Hepatic stellate cell (primary cell): Measurements from ENCODE around the gene PSMC1.
A peak's percentile ranks its signal among the peaks of the same experiment; 100 is the strongest.

Experiments
- DNase-seq: peaks from one replicate; pipeline ENCODE4 v3.0.0; 2011; ENCODE audit warnings: low spot score

The PSMC1 gene

DNA sequence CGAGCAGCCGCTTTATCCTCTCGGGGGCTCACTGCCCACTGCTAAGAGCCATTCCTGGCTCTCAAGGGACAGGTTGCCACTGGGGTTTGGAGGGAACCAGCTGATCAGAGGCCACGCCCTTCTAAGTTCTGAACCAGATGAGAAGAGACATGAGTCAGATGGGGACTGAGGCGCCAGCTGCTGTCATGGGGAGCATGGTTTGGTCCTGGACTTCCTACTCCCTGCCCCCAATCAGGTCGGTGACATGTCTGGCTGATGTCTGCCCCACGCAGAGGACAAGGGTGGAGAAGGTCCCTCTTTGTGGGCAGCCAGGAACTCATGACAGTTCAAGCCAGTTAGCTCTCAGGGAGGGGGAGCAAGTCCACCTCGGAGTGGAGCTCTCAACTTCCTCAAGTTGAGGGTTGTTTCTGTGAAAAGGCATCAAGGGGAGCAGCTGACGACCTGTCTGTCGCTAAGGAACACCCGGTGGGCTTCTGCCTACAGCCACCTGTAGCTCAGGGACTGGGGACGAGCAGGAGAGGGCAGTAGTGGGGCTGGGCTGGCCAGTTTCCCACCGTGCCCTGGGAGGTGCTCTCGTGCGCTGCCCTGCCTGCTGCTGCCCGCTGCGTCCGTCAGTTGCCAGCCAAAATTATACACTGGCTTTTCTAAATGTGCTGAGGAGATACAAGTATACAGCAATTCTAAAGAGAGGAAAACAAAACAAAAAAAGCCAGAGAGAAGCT lies 20.5 kb downstream of the PSMC1 start:
- DNase-seq, result peak; percentile 22

DNA sequence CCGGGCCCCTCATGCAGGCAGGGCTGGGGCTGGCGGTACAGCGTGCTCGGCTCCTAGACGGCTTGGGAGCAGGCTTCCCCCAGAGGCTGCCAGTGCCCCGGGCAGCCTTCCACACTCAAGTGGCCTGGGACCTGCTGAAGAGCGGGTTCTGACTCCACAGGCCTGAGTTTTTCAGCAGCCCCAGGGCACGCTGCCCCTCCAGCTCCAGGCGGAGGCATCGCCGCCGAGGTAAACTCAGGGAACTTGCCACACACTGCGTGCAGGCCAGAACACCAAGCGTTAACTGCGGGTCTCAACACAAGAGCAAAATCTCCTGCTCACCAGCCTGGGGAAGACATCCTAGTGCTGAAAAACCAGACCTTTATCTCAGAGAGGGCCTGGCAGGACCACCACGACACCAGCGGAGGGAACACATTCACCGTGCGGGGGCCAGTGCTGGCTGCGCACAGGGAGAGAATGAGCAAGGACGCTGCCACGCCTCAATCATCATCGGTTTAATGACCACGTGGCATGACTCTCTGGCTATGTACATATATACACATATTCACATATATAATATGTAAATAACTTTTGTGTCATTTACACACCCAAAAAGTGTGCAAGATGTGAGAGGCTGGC lies 21.3 kb downstream of the PSMC1 start:
- DNase-seq, result no peak

DNA sequence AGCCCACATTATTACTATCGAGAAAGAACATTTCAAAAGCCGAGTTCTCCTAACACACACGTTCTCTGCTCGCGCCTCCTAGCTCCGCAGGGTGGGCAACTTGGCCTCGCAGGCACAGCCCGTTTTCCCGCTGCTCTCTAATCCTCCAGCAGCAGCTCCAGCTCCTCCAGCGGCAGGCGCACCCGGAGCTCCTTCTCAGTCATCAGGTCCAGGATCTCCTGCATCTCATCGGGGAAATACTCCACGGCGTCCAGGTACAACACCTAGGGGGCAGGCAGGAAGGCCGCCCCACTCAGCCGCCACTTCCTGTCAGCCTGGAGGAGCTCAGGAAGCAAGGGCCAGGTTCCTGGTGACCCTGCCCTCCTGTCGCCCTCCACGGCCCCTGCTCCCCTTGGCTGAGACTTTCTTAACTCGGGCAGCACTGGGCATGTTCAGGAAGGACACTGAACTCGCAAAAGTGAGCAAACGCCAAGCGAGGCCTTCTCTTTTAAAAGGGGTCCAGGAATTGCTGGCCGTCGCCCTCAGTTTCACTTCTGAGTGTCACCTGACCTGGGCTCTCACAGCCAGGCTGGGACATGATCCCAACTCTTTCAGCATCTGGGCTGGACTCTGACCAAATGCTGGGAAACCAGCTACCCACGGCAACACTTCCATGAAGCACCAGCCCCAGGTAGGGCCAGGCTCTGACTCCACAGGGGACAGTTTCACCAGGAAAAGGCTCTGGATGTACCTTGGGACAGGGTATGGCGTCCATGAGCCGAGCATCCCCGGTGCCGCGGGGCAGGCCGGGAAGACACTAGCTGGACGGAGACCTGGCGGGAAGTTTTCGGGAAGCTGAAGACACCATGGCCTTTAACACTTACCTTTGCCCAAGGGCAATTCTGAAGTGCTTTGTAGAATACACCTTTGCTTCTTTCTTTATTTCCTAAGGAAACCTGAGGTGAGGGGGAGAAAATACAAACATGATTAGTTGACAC lies 22.1 kb downstream of the PSMC1 start:
- no peak for DNase-seq

DNA sequence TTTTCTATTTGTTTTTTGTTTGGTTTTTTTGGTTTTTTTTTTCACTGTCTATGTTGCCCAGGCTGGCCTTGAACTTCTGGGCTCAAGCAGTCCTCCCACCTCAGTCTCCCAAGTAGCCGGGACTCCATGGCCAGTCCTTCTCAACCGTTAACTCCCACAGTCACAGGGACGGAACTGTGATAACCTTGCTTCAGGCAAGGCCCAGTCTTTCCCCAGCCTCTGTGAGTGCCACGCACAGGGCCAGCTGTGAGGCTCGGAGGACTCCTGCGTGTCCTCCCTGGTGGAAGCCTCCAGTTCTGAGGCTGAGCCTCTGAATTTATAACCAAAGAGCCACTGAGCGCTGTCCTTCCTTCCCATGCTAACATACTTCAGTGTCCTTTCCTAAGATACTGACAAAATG lies 23.7 kb downstream of the PSMC1 start:
- no peak for DNase-seq

DNA sequence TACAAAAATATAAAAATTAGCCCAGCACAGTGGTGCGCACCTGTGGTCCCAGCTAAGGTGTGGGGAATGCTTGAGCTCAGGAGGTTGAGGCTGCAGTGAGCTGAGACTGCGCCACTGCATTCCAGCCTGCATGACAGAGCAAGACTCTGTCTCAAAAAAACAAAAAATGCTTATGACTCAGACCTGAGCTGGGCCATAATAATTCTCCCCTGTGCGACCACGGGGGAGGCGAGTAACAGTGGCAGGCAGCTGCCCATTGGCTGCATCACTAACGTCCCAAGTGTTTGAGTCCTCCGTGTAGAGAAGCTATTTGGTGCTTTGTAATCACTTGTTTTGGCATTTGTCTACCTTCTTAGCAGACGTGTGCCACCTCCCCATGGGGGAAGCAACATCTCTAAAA lies 24.9 kb downstream of the PSMC1 start:
- peak; percentile 84 for DNase-seq

DNA sequence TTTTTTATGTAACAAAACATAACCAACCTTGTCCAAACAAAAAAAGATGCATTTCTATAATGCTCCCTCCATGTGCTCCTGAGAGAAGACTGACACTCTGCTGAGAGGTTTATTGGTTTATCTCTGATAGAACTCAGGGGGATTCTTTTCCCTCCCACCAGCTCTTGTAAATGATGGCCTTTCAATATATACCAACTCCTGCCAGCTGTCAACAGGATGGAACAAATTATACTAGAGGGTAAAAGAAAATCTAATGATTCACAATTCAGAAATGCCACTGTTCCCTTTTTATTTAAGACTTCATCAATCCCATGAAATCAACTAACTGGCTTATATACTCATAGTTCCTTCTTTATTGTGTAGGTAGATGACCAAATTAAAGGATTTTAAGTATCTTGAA lies 25.4 kb downstream of the PSMC1 start:
- DNase-seq, result no peak

DNA sequence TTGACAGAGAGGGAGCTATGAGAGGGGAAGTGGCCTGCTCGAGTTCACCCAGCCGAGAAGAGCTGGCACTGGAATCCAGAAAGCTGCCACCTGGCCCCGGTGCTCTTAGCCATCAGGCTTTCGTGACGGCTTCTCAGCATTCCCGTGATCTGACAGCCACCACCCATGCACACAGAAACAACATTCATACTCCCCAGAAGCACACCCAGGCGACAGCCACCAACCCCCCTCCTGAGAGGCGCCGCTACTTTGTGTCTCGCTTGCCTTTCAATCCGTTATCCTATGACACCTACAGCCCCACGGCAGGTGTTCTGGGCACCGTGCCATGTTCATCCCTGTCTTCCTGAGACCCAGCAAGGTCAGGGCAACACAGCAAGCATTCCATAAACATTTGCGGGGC lies 31.4 kb downstream of the PSMC1 start:
- no peak for DNase-seq

DNA sequence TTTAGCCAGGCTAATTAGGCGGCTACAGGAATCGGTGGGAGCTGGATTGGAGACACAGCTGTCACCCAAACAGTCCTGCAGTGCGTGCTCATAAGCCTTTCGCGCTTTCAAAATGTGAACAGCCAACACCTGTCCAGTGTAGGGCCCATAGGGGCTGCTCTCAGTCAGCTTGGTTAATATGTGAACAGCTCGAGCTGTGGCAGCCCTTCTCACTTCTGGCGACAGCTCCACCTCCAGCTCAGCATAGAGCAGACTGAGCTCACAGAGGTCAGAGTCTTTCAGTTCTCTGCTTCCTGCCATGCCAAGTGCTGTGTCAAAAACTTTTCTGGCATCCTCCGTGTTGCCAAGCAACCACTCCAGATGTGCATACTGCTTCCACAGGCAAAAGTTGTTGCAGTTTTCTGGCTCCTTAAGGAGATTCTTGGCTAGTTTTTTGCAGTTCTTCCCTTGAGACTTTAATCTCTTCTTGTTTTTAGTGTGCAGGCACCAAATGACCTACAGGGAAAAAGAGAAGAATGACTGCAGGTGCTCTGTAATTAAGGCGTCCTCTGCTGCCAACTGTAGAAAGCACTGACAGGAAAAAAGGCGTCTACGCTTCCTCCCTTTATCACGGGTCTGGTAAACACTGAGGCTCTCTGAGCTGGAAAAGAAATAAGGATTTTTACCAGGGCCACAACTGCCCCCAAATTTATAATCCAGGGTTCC lies 32.5 kb downstream of the PSMC1 start:
- DNase-seq, result no peak

DNA sequence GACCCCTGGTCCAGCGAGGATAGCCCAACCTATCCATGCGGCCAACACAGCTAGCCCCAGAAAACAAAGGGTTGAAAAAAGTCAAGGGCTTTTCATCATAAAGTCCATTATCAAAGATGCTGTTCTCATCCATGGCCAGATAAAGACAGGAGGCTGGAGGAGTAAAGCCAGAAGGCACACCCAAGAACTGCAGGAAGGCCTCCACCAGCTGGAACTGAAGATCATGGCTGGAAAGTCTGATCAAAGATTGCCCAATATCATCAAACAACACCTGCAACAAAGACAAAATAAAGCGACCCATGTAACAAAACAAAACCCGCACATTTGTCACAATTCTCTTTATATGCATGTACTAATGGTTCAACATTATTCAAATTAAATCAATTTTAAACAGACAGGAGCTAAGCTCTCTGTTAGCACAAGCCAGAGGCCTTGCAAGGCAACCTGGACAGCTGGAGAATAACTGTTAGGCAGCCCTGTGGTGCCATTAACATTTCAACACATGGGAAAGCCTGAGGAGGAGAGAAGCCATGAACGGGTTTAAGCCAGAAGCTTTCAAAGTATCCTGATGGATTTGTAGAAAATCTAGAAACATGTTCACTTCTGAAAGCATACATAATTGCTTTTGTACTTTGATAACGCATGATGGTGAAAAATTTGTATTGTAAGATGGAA lies 34.1 kb downstream of the PSMC1 start:
- no peak for DNase-seq

DNA sequence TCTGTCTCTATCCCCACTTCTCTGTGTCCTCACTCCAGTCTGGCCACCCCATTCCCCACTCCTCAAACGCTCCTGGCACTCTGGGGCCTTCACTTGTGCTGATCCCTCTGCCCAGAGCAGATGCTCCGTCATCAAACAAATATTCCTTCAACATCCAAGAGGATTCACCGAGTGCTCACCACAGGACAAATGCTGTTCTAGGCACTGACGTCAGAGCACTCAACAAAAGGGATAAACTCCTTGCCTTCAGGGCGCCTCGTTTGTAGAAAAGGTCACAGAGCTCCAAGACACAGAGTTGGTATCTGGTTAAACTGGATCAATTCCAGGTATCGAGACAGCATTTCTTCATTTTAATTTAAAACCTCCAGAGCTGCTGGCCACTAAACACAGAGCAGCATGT lies 35.3 kb downstream of the PSMC1 start:
- DNase-seq, result no peak

DNA sequence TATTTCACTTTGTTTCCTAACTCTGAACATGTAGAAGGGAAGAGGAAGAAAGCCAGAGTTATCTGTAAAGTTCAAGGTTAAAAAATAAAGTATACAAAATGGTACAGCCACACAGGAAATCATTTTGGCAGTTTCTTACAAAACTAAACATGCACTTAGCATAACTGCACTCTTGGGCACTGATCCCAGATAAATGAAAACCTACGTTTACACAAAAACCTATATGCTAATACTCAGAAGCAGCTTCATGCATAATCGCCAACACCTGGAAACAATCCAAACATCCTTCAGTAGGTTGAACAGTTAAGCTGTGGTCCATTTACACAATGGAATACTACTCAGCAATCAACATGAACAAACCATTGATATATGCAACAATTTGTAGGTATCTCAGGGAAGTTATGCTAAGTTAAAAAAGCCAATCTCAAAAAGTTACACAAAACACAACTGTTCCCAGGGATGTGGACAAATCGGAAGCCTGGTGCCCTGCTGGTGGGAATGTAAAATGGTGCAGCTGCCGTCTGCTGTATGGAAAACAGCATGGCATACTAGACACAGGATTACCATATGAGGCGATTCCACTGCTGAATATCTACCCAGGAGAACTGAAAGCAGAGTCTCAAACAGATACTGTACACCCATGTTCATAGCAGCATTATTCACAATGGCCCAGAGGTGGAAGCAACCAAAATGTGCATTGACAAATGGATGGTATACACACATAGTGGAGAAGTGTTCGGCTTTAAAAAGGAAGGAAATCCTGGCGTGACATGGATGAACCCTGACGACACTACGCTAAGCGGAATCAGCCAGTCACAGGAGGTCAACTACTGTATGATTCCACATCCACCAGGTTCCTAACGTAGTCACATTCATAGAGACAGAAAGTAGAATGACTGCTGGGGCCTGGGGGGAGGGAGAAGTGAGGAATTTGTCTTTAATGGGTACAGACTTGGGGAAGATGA lies 37.7 kb downstream of the PSMC1 start:
- no peak for DNase-seq

DNA sequence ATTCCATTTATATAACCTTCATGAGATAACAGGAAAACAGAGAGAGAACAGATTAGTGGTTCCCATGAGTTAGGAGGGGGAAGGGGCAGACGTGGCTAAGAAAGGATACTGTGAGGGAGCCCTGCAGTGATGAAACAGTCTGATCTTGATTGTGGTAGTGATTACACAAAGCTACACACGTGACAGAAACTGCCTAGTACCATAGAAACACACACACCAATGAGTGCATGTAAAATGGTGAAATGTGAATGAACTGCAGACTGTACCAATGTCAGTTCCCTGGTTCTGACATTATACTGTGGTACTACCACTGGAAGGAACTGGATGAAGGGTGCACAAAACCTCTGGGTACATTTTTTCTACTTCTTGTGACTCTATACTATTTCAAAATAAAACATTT lies 38.5 kb downstream of the PSMC1 start:
- no peak for DNase-seq

DNA sequence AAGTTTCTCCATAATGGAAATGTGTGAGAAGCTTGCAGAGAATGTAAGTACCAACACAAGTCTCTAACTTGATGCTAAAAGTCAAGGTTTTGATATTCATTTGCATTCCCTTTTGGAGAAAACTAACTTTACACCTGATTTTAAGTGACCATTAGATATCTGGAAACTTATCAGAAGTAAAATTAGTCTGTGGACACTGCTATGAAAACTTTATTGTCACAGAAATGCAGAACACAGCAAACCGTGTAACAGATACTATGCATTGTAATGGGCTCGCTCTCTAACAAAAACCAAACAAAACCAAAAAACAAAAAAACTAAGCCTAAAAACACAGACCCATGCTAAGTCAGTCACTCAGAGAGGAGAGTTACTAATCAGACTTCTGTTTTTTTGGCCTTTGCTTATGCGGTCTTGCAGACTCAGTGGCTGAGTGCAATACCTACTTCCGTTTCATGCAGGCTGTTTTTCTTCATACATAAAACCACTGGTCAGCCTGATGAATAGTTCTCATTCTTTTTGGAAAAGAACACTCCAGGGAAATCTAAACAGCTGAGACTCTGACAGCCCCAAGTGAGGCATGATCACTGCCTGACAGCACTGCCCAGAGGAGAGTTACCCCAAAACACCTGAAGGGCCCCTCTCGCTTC lies 39.6 kb downstream of the PSMC1 start:
- DNase-seq, result peak; percentile 21

DNA sequence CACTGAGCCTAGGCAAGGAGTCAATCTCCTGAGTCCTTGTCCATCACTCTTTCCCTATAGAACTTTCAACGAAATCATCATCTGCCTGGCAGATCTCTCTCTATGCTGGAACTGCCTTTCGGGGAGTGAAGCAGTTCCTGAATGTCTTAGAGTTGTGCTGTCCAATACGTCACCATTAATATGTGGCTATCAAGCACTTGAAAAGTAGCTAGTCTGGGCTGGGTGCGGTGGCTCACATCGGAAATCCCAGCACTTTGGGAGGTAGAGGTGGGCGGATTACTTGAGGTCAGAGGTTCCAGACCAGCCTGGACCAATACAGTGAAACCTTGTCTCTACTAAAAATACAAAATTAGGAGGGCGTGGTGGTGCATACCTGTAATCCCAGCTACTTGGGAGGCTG lies 40.3 kb downstream of the PSMC1 start:
- no peak for DNase-seq

DNA sequence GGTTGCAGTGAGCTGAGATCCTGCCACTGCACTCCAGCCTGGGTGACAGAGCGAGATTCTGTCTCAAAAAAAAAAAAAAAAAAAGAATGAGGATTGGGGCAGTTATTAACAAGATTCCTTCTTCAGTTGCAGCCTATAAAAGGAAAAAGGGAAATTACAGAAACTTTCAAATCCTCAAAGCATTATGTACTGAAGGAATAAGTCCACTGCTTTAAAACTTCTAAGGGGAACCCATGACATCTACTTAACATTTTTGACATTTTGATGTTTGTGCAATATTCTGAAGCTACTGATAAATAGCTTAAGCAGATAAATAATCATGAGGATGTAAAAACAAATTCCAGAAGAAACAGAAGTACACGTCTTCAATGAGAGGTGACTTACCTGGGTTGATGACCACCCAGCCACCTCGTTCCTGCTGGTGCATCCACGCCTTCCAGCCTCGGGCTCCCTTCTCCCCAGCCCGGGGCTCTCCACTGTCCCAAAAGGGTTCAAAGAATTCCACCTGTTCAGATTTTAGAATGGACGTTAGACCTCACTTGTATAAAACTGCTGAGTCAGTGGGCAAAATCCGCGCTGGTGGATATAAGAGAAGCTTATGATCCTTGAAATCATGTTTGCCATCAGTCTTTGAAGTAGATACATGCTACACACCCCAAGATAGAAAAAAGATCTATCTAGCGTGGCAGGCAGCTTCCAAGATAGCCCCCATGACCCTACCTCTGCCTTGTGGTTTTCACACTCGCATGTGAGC lies 41.7 kb downstream of the PSMC1 start:
- DNase-seq, result no peak

DNA sequence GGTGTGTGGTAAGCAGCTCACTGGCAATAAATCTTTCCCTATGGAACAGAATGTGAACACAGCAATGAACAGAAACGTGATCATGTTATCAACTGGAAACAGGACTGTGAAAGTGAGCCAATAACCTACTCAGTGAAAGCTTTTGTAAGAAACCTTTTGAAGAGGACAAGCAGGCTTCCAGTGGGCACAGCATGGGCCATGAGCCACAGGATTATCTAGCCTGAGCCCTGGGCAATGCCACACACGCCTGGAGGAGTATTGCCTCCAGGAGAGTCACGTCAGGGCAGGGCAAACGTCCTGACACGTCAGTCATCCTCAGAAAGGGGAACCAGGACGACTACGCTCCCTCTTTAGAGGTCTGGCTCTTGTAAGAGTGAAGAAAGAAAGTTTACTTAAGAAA lies 43.1 kb downstream of the PSMC1 start:
- DNase-seq, result no peak

DNA sequence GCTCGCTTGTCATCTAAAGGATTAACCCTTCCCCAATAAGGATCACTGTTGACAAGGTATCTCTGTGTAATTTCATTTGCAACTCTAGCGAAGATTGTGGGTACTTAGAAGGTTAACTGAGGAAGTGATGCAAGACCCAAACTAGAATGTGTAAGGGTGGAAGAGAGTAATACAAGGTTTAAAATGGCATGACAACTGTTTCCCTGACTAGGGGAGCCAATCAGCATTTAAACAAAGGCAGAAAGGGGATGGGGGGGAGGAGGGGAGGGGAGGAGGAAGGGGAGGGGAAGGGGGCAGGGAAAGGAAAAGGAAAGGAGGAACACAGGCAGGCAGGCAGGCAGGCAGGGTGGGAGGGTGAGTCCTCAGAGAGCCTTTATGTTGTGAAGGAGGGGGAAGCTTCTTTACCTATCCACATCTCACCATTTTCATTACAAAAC lies 44.3 kb downstream of the PSMC1 start:
- no peak for DNase-seq

DNA sequence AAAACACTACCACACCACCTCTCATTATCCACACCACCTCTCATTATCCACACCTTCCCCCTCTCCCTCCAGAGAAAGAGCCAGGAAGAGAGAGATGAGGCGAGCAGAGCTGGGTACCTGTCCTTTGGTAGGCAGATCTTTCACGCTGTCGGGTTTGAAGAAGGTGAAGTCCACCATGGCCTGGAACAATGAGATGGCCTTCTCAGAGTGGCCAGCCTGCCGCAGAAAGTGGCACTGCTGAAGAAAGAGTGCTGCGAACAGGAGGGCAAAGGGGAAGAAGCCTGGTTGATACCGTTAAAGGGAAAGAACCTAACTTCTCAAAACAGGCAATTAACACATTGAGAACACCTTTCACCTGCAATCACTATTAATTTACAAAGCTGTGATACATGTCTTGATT lies 44.8 kb downstream of the PSMC1 start:
- no peak for DNase-seq

DNA sequence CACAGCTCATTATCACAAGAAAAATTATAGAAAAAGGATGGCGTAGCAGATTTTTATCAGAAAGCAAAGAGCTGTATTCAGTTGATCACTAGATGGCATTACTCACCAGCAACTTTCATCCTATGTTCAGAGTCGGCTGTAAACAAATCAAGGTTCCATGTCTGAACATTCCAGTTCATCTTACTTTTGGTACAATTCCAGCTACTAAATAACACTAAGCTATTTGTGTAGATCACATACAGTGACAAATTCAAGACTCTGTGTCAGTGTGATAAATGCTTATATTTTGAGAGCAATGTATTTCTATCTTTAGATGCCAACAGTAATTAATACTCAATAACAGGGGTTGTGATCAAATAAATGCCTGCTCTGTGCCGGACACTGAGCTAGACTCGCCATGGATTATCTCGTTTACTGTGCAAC lies 45.3 kb downstream of the PSMC1 start:
- peak; percentile 56 for DNase-seq
